Mucosa of descending colon (tissue), 3 donors: Measurements from ENCODE around the gene TMEM212. TPM values are rescaled to one million over a fixed set of nuclear protein-coding genes. Genes with fewer than 3 reads are reported as not detected.

Experiments
- ATAC-seq: fragments of 200-7000 bp; cut with Tn5 transposase; one replicate; pipeline ENCODE4 v1.9.1; 2020; ENCODE audit warnings: mild to moderate bottlenecking, moderate library complexity
- DNase-seq, 3 donors: peaks; one replicate each; pipeline ENCODE4 v3.0.0-alpha.2; 2020
- H3K36me3 ChIP-seq: fragments of 200-600 bp; one replicate; pipeline ENCODE4 v1.8.0; 2021; ENCODE audit warnings: low read depth, mild to moderate bottlenecking
- H3K4me1 ChIP-seq: fragments of 200-600 bp; one replicate; pipeline ENCODE4 v1.8.0; 2021; ENCODE audit warnings: low read depth, mild to moderate bottlenecking
- H3K4me3 ChIP-seq: fragments of 200-600 bp; one replicate; pipeline ENCODE4 v1.8.0; 2021; ENCODE audit warnings: mild to moderate bottlenecking
- H3K9me3 ChIP-seq: fragments of 200-600 bp; one replicate; pipeline ENCODE4 v1.8.0; 2021; ENCODE audit warnings: mild to moderate bottlenecking
- CTCF ChIP-seq: fragments of 200-600 bp; IDR thresholded peaks from one replicate; pipeline ENCODE4 v1.8.0; 2022; ENCODE audit warnings: antibody characterized with exemption, mild to moderate bottlenecking
- intact Hi-C, 2 donors: fragments of 100-400 bp; cut with DNase I in 1 of 2; cut with micrococcal nuclease in 1 of 2; formaldehyde crosslinking; loops; one replicate each; pipeline versions ENCODE4 v1.11.0 to v1.11.1; 2022; cut with DNase I, micrococcal nuclease
- total RNA-seq, 3 donors: library from RNA; stranded (reverse); fragmentation: NEBNext Ultra II Directional in 2 of 3; extraction: Animal tissue kit (Norgen Biotek cat#: 25700) in 2 of 3; gene quantifications; one replicate each; pipeline versions ENCODE4 v1.2.1 to v1.2.4, GENCODE V29; 2021 to 2023
- donor health status: DM: no; HTN: no; CAD: no; lungs with moderate emphysema.
- donor health status: DM: no; HTN: no; CAD: no.
- donor health status: DM: no; HTN: yes; CAD: no.

Gene TMEM212
- total RNA-seq, 3 donors from 2014 or later: not detected

DNA sequence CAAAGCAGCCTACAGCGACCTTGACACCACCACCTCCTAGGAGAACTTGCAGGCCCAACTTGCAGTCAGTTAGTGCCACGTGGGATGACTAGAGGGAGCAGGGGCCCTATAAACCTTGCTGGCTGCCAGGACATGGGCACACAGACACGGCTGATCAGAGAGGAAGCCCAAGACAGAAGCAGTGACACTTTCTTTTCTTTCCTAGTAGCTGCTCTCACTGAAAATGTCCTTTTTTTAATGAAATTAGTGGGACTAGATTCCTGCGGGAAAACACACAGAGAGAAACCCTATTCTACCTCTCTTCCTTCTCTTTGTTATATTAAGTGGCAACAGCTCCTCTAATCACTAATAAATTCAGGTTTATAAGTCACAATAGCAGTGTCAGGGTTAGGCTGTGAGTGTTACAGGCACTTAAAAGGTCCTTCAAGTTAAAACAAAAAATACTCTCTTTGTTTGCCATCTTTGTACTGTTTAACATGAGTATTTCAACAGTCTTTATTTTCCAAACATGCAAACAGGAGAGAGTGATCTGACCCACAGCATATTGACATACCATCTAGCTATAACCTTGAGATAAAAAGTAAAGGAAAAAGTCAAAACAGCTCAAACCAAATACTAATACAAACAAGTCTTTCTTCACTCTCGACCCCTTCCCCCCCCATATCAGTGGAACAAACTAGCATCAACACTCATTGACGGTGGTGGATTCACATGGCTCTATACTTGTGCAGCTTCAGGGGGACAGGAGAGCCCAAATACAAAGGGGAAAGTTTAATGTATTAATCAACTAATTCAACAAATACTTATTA, 2.1 kb upstream of the TMEM212 start:
- no peak overlapping the region for H3K4me3 ChIP-seq
- DNase-seq (no peak), ATAC-seq (no peak)
- H3K36me3 ChIP-seq: no peaks in the 10 kb centered on the region
- intact Hi-C loops: no loop called here
- no peak for TF ChIP-seq CTCF
- no peaks in the 10 kb centered on the region for H3K9me3 ChIP-seq
- H3K4me1 ChIP-seq: no peaks in the 10 kb centered on the region

- no peak for ATAC-seq
- intact Hi-C loops: no loop called here
- Histone ChIP-seq H3K9me3 (no peaks in the 10 kb centered on the region), H3K4me3 (no peak overlapping the region), H3K36me3 (no peaks in the 10 kb centered on the region), H3K4me1 (no peaks in the 10 kb centered on the region)
- DNase-seq: no peak
- no peak for TF ChIP-seq CTCF
These were observed 1.5 kb upstream of the TMEM212 start for GRCh38 chr3:171841620-171842000.

GRCh38 chr3:171844873-171845272, 1.7 kb downstream of the TMEM212 start:
- ATAC-seq (no peak), DNase-seq (no peak)
- intact Hi-C loops: no loop called here
- no peak for TF ChIP-seq CTCF
- Histone ChIP-seq H3K36me3 (no peaks in the 10 kb centered on the region), H3K4me1 (no peaks in the 10 kb centered on the region), H3K4me3 (no peak overlapping the region), H3K9me3 (no peaks in the 10 kb centered on the region)

DNA sequence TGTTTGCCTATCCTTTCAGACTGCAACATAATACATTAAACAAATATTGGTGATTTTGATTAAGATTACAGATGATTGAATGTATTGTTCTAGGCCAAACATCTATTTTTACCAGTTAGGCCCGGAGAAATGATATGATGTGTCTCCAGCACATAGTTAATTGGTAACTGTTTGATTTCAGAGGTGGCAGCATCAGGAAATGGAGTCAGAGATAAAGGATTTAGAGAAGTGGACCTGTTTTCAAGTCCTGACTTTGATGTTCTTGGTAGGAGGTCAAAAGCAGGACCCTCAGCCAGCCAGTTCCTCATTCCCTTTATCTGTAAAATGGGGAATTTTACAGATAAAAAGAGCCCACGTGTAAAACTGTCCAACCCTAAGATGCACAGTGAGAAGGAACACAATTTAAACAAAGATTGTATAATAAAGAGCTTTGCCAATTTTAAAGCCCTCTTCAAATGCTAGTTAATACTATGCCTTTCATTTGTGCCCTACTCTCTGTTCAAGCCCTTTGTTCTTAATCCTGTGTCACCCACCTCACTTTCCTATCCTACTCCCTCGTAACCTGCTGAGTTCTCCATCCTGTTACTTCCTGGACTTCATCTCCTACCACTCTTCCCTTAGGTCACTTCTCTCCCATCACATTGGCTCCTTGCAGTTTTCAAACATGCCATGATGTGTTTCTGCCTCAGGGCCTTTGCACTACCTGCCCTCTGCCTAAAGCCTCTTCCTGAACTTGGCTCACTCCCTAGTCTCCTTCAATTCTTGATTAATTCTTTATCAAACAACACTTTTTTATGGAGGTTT, 2.5 kb downstream of the TMEM212 start:
- no peaks in the 10 kb centered on the region for H3K4me1 ChIP-seq
- H3K36me3 ChIP-seq: no peaks in the 10 kb centered on the region
- ATAC-seq: no peak
- no peaks in the 10 kb centered on the region for H3K9me3 ChIP-seq
- intact Hi-C loops: no loop called here
- TF ChIP-seq CTCF: no peak
- no peak overlapping the region for H3K4me3 ChIP-seq
- no peak for DNase-seq

DNA sequence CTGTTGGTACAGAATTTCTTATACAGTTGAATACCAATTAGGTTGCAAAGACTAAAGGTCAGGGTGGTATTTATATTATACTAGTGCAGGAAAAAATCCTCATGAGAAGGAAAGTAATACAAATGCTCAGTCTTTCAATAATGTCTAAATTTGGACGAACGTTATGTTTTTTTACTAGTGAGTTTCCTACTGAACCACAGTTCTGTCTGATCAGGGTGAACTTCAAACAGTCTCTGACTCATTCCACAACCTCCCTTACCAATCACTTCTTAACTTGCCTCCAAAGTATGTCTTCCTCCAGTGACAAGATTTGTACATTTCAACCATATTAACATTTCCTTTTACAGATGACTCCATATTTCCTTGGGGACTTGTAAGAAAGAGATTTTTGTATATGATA, 3.4 kb downstream of the TMEM212 start:
- no peak for TF ChIP-seq CTCF
- H3K9me3 ChIP-seq: no peaks in the 10 kb centered on the region
- intact Hi-C loops: no loop called here
- H3K4me3 ChIP-seq: no peak overlapping the region
- DNase-seq (no peak), ATAC-seq (no peak)
- no peaks in the 10 kb centered on the region for H3K36me3 ChIP-seq
- no peaks in the 10 kb centered on the region for H3K4me1 ChIP-seq
